BJ (cell line): ENCODE measurements around the gene IMPDH1. TPM values are rescaled to one million over a fixed set of nuclear protein-coding genes. Genes with fewer than 3 reads are reported as not detected.

Experiments
- CTCF ChIA-PET: fragments of 350-600 bp; formaldehyde crosslinking; extraction: SDS; loops from one replicate; lab custom pipeline; 2021; ENCODE audit warnings: antibody characterized with exemption, inconsistent platforms; lab: Yijun Ruan, JAX
- POLR2A ChIA-PET: fragments of 300-600 bp; sonication (Branson Sonifier 250); formaldehyde crosslinking; extraction: SDS; loops from one replicate; lab custom pipeline; 2021; ENCODE audit warnings: antibody characterized with exemption; lab: Charles Lee
- DNase-seq: peaks from one replicate; pipeline ENCODE4 v3.0.0-alpha.2; 2011; ENCODE audit warnings: low read depth
- H3K27me3 ChIP-seq: 2 replicates; pipeline ENCODE4 v1.6.0; 2011; ENCODE audit warnings: low read length; ENCODE audit not compliant: control insufficient read depth, insufficient read depth
- H3K36me3 ChIP-seq: 2 replicates; pipeline ENCODE4 v1.5.1; 2011; ENCODE audit warnings: low read length; ENCODE audit not compliant: control insufficient read depth, insufficient read depth
- H3K4me3 ChIP-seq: 2 replicates; pipeline ENCODE4 v1.5.1; 2011; ENCODE audit warnings: low read depth, mild to moderate bottlenecking, control low read depth, low read length
- CTCF ChIP-seq: IDR thresholded peaks from 2 replicates; pipeline ENCODE4 v1.5.1; 2011; ENCODE audit warnings: low read depth, mild to moderate bottlenecking, control low read depth, inconsistent platforms, low read length, moderate library complexity; ENCODE audit not compliant: insufficient read depth
- polyA plus RNA-seq: library from polyadenylated mRNA; depleted of rRNA; stranded (reverse); fragments of >200 nt; gene quantifications from 2 replicates; pipeline ENCODE4 v1.2.3, GENCODE V29; 2011

IMPDH1 gene
- polyA plus RNA-seq, 1 experiment = 84.5 TPM

GRCh38 chr7:128391805-128392204 lies 18.0 kb downstream of the IMPDH1 start:
- no peak for TF ChIP-seq CTCF
- ChIA-PET POLR2A (no interaction called here), CTCF (interaction anchor here (0.8 to 16.7 kb wide), 5 partner anchors 7 to 69 kb away, joined by 3 to 422 read pairs (median 12); partner anchors contain the start of gene RBM28)
- no peak for DNase-seq
- Histone ChIP-seq H3K4me3 (no peak overlapping the region), H3K36me3 (peaks cover 32% of the 10 kb centered on the region), H3K27me3 (peaks cover 8% of the 10 kb centered on the region)

- POLR2A ChIA-PET = no interaction called here
- no peak for TF ChIP-seq CTCF
- H3K36me3 ChIP-seq = peaks cover 27% of the 10 kb centered on the region
- H3K4me3 ChIP-seq = no peak overlapping the region
- DNase-seq = no peak
- H3K27me3 ChIP-seq = peaks cover 8% of the 10 kb centered on the region
- CTCF ChIA-PET = interaction anchor here (0.8 to 16.7 kb wide), 9 partner anchors 8 to 493 kb away, joined by 3 to 422 read pairs (median 7); partner anchors contain the start of gene RBM28
Measured at GRCh38 chr7:128390871-128391565, 18.8 kb downstream of the IMPDH1 start.

GRCh38 chr7:128389618-128390329 lies 20.0 kb downstream of the IMPDH1 start:
- peaks cover 8% of the 10 kb centered on the region for H3K27me3 ChIP-seq
- TF ChIP-seq CTCF = no peak
- H3K4me3 ChIP-seq = no peak overlapping the region
- peaks cover 19% of the 10 kb centered on the region for H3K36me3 ChIP-seq
- POLR2A ChIA-PET = no interaction called here
- DNase-seq = no peak
- CTCF ChIA-PET = interaction anchor here (0.9 to 16.7 kb wide), 8 partner anchors 9 to 72 kb away, joined by 3 to 422 read pairs (median 8); partner anchors contain the start of gene RBM28

- Histone ChIP-seq H3K27me3 (peaks cover 8% of the 10 kb centered on the region), H3K4me3 (no peak overlapping the region), H3K36me3 (peaks cover 14% of the 10 kb centered on the region)
- ChIA-PET POLR2A (no interaction called here), CTCF (interaction anchor here (0.9 to 16.7 kb wide), 7 partner anchors 10 to 72 kb away, joined by 3 to 422 read pairs (median 12); partner anchors contain the start of gene RBM28)
- no peak for DNase-seq
- no peak for TF ChIP-seq CTCF
Measured at GRCh38 chr7:128389085-128389617, 20.6 kb downstream of the IMPDH1 start.

- ChIA-PET CTCF (interaction anchor here (0.6 to 16.7 kb wide), 22 partner anchors 10 to 823 kb away, joined by 3 to 422 read pairs (median 6); partner anchors contain the start of genes IMPDH1, PRRT4 and RBM28), POLR2A (no interaction called here)
- H3K36me3 ChIP-seq = peaks cover 8% of the 10 kb centered on the region
- no peak for DNase-seq
- no peak for TF ChIP-seq CTCF
- no peak overlapping the region for H3K4me3 ChIP-seq
- H3K27me3 ChIP-seq = peaks cover 8% of the 10 kb centered on the region
Measured at GRCh38 chr7:128388145-128388485, 21.7 kb downstream of the IMPDH1 start.
